Body of pancreas (tissue), 4 donors: Measurements from ENCODE around the gene TMEM144.

Source experiments
- POLR2A ChIP-seq, 3 donors: fragments of 450-650 bp; IDR thresholded peaks; one replicate each; pipeline ENCODE4 v1.6.1; 2016; ENCODE audit warnings: antibody characterized with exemption in 3 of 3, mild to moderate bottlenecking in 2 of 3
- TF ChIP-seq, protein P1 (sequence below), 7 experiments: fragments of 450-650 bp in 4 of 7; fragments of 200-600 bp in 3 of 7; sonication (generic) in 3 of 7; IDR thresholded peaks; one replicate each; pipeline ENCODE4 v1.5.1; 2016 to 2019; ENCODE audit warnings: antibody characterized with exemption in 7 of 7

- TF ChIP-seq, protein P1, sequence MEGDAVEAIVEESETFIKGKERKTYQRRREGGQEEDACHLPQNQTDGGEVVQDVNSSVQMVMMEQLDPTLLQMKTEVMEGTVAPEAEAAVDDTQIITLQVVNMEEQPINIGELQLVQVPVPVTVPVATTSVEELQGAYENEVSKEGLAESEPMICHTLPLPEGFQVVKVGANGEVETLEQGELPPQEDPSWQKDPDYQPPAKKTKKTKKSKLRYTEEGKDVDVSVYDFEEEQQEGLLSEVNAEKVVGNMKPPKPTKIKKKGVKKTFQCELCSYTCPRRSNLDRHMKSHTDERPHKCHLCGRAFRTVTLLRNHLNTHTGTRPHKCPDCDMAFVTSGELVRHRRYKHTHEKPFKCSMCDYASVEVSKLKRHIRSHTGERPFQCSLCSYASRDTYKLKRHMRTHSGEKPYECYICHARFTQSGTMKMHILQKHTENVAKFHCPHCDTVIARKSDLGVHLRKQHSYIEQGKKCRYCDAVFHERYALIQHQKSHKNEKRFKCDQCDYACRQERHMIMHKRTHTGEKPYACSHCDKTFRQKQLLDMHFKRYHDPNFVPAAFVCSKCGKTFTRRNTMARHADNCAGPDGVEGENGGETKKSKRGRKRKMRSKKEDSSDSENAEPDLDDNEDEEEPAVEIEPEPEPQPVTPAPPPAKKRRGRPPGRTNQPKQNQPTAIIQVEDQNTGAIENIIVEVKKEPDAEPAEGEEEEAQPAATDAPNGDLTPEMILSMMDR (IDR thresholded peaks at IDR 0.05), result peak in 5 of 7 experiments; percentile 5 to 35 (median 27)
- TF ChIP-seq POLR2A (IDR thresholded peaks at IDR 0.05), result peak; percentile 68 to 94 (median 94)
These were observed at the start of gene TMEM144 for GRCh38 chr4:158209825-158210807.
